Ovary (tissue), 9 donors: ENCODE results near the gene TBX21. TPM values are rescaled to one million over a fixed set of nuclear protein-coding genes. Genes with fewer than 3 reads are reported as not detected.

Source experiments
- DNase-seq, 5 donors: peaks; one replicate each; pipeline ENCODE4 v3.0.0-alpha.2; 2019 to 2020
- H3K27ac ChIP-seq, 2 donors: fragments of 200-600 bp; one replicate each; pipeline versions ENCODE4 v1.5.1 to v1.8.0; 2019 to 2022
- H3K27me3 ChIP-seq: fragments of 200-600 bp; one replicate; pipeline ENCODE4 v1.8.0; 2022
- H3K36me3 ChIP-seq: fragments of 200-600 bp; sonication (generic); one replicate; pipeline ENCODE4 v1.5.1; 2019
- H3K4me1 ChIP-seq: one replicate; pipeline ENCODE4 v1.8.1; 2013; ENCODE audit warnings: mild to moderate bottlenecking, moderate library complexity; ENCODE audit not compliant: insufficient read depth
- H3K4me3 ChIP-seq: fragments of 200-600 bp; sonication (generic); one replicate; pipeline ENCODE4 v1.5.1; 2017
- H3K9me3 ChIP-seq, 2 donors: fragments of 200-600 bp in 1 of 2; sonication (generic) in 1 of 2; one replicate each; pipeline versions ENCODE4 v1.5.1 to v1.8.1; 2013 to 2019; ENCODE audit warnings: mild to moderate bottlenecking in 1 of 2, moderate library complexity in 1 of 2
- CTCF ChIP-seq, 3 donors: fragments of 450-650 bp in 2 of 3; fragments of 200-600 bp in 1 of 3; IDR thresholded peaks; one replicate each; pipeline versions ENCODE4 v1.5.1 to v1.8.0; 2016 to 2022; ENCODE audit warnings: antibody characterized with exemption in 3 of 3, mild to moderate bottlenecking in 1 of 3
- EP300 ChIP-seq: sonication (generic); formaldehyde crosslinking; IDR thresholded peaks from one replicate; pipeline ENCODE4 v1.6.1; 2017; ENCODE audit warnings: antibody characterized with exemption
- POLR2A ChIP-seq: fragments of 450-650 bp; IDR thresholded peaks from one replicate; pipeline ENCODE4 v1.6.1; 2017; ENCODE audit warnings: antibody characterized with exemption, mild to moderate bottlenecking, moderate library complexity
- WGBS, 3 donors: extraction: QIAGEN DNeasy Blood & Tissue Kit in 1 of 3; methylation state at CpG; one replicate each; pipeline versions ENCODE4 v1.1.5 to v1.1.7; 2013 to 2017; 5-methylcytosine and 5-hydroxymethylcytosine counted together
- intact Hi-C, 4 donors: fragments of 100-400 bp; cut with DNase I; formaldehyde crosslinking; loops; one replicate each; pipeline versions ENCODE4 v1.11.0 to v1.15.1; 2022 to 2023
- polyA plus RNA-seq, 2 donors: library from polyadenylated mRNA; stranded (reverse); fragments of 200-250 nt in 1 of 2; fragments of 350-450 nt in 1 of 2; fragmentation: Illumina TruSeq in 1 of 2; extraction: RNeasy Lipid Tissue Mini Kit (QIAGEN cat#74804) in 1 of 2; gene quantifications; one replicate each; pipeline ENCODE4 v1.2.3, GENCODE V29; 2013 to 2014
- total RNA-seq, 7 donors: library from RNA; depleted of rRNA in 2 of 7; stranded (reverse); fragments of >200 nt in 2 of 7; fragmentation: NEBNext Ultra II Directional in 3 of 7; extraction: Animal tissue kit (Norgen Biotek cat#: 25700) in 3 of 7; gene quantifications; one replicate each; pipeline versions ENCODE4 v1.1.0 to v1.2.4, GENCODE V29; 2016 to 2023
- donor health status: DM: no; HTN: no; CAD: no; lungs with moderate emphysema.
- donor health status: DM: no; HTN: no; CAD: no.
- donor health status: Bipolar disorder and iron deficiency.
- donor health status: DM: yes; HTN: yes; CAD: no.
- donor health status: DM: no; HTN: no; CAD: no.
- donor health status: DM: yes; HTN: yes; CAD: no.

Gene TBX21
- total and polyA plus RNA-seq, 9 donors, result 0.12 to 1.4 (median 0.33) TPM; not detected in 1

- TF ChIP-seq POLR2A (no peak), CTCF (IDR thresholded peaks at IDR 0.05) (no peak), EP300 (no peak)
- peak overlapping the region; percentile 25 for H3K4me3 ChIP-seq
- peaks cover 2% of the 10 kb centered on the region for H3K4me1 ChIP-seq
- 36 to 44% (median 40%) methylated on average over 27 to 31 of the region's 31 CpGs for WGBS, 3 donors
- no peaks in the 10 kb centered on the region for H3K27me3 ChIP-seq
- intact Hi-C loops, result no loop called here
- no peak overlapping the region for H3K27ac ChIP-seq
- no peaks in the 10 kb centered on the region for H3K9me3 ChIP-seq
- DNase-seq, result no peak
- no peaks in the 10 kb centered on the region for H3K36me3 ChIP-seq
Observed at GRCh38 chr17:47708312-47708863, 24.6 kb upstream of the TBX21 start.

GRCh38 chr17:47708864-47709541 lies 24.0 kb upstream of the TBX21 start:
- intact Hi-C loops, result no loop called here
- peak; percentile 40 to 82 (median 55) for DNase-seq
- Histone ChIP-seq H3K4me1 (peaks cover 2% of the 10 kb centered on the region), H3K36me3 (no peaks in the 10 kb centered on the region), H3K27me3 (no peaks in the 10 kb centered on the region), H3K9me3 (no peaks in the 10 kb centered on the region), H3K27ac (no peak overlapping the region), H3K4me3 (peak overlapping the region; percentile 25)
- no peak for TF ChIP-seq CTCF (IDR thresholded peaks at IDR 0.05)
- no peak for TF ChIP-seq EP300
- TF ChIP-seq POLR2A, result no peak
- 31 to 62% (median 41%) methylated on average over 47 to 89 of the region's 89 CpGs for WGBS, 3 donors

- Histone ChIP-seq H3K36me3 (no peaks in the 10 kb centered on the region), H3K9me3 (no peaks in the 10 kb centered on the region), H3K4me1 (peaks cover 2% of the 10 kb centered on the region), H3K27ac (no peak overlapping the region), H3K4me3 (no peak overlapping the region), H3K27me3 (no peaks in the 10 kb centered on the region)
- 88 to 90% (median 89%) methylated on average over 3 of the region's 3 CpGs for WGBS, 3 donors
- no peak for DNase-seq
- TF ChIP-seq EP300 (no peak), POLR2A (no peak), CTCF (IDR thresholded peaks at IDR 0.05) (no peak)
- intact Hi-C loops, result no loop called here
Observed at GRCh38 chr17:47709594-47709993, 23.4 kb upstream of the TBX21 start.

GRCh38 chr17:47711366-47712099 lies 21.5 kb upstream of the TBX21 start:
- Histone ChIP-seq H3K27ac (no peak overlapping the region), H3K27me3 (no peaks in the 10 kb centered on the region), H3K4me3 (no peak overlapping the region), H3K4me1 (no peaks in the 10 kb centered on the region), H3K9me3 (no peaks in the 10 kb centered on the region), H3K36me3 (no peaks in the 10 kb centered on the region)
- DNase-seq, result no peak
- intact Hi-C loops, result no loop called here
- TF ChIP-seq EP300, result no peak
- no peak for TF ChIP-seq POLR2A
- TF ChIP-seq CTCF (IDR thresholded peaks at IDR 0.05), result no peak
- 82 to 90% (median 88%) methylated on average over 15 of the region's 15 CpGs for WGBS, 3 donors
